ENCODE results near the gene TMEM26. TPM values are rescaled to one million over a fixed set of nuclear protein-coding genes. Genes with fewer than 3 reads are reported as not detected.

TMEM26 gene
- total and polyA plus RNA-seq, 9 of the 15 experiments (the other 6 are each of a cell fraction or from before 2014, with no cell fraction given) = not detected

DNA sequence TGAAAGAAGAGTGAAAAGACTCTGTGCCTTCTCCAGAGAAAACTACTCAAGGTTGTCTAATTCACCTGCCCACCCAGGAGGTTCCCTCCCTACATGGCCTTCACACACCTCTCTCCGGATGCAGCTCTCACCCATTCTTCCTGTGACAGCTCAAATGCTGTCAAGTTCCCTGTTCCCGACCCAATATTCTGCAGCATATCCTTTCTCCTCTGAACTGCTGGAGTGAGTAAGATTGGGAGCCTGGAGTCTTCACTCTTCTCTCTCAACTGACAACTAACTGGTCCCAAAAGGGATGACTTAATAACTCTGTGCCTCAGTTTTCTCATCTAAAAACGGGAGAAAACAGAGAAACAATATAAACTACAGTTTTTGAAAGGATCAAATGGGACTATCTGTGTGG lies 5.1 kb downstream of the TMEM26 start:
- no peaks in the 10 kb centered on the region for H3K36me3 ChIP-seq (ENCODE audit: control insufficient read depth, insufficient read depth, low read length)
- CTCF ChIA-PET (ENCODE audit: low intra/inter-chr PET ratio) = no interaction called here
- intact Hi-C loops (cut with micrococcal nuclease) = no loop called here
- WGBS (ENCODE audit: insufficient coverage, low coverage, missing lambda C conversion rate) = 2% methylated on average over 3 of the region's 3 CpGs
- H3K4me3 ChIP-seq = no peak overlapping the region
- H3K9me3 ChIP-seq (replicated peaks; ENCODE audit: control insufficient read depth, insufficient read depth, low read depth, low read length) = no peaks in the 10 kb centered on the region
- peak; percentile 44 for ATAC-seq
- no peak overlapping the region for H3K27ac ChIP-seq (ENCODE audit: extremely low read depth, low read depth, low read length)
- POLR2A ChIA-PET = no interaction called here
- H3K4me2 ChIP-seq (ENCODE audit: insufficient read depth, low read length) = no peak overlapping the region
- no peak for DNase-seq (ENCODE audit: extremely low read depth in 1 of 4, low spot score in 3 of 4)
- TF ChIP-seq NR2F6 (CRISPR knock-in tag; IDR thresholded peaks at IDR 0.05) (no peak), SREBF1 (IDR thresholded peaks at IDR 0.05; ENCODE audit: borderline replicate concordance, low read depth, low read length) (no peak), KLF10 (CRISPR knock-in tag; IDR thresholded peaks at IDR 0.05) (no peak), BHLHE40 (IDR thresholded peaks at IDR 0.05; ENCODE audit: low read length) (no peak), RUNX1 (IDR thresholded peaks at IDR 0.05; ENCODE audit: low read depth) (no peak), ZNF274 (IDR thresholded peaks at IDR 0.05; ENCODE audit: borderline replicate concordance, low read depth, low read length) (no peak), ZNF696 (CRISPR knock-in tag; conservative IDR thresholded peaks at IDR 0.05) (no peak), ZSCAN29 (IDR thresholded peaks at IDR 0.05) (no peak)
- TF ChIP-seq, protein P1, sequence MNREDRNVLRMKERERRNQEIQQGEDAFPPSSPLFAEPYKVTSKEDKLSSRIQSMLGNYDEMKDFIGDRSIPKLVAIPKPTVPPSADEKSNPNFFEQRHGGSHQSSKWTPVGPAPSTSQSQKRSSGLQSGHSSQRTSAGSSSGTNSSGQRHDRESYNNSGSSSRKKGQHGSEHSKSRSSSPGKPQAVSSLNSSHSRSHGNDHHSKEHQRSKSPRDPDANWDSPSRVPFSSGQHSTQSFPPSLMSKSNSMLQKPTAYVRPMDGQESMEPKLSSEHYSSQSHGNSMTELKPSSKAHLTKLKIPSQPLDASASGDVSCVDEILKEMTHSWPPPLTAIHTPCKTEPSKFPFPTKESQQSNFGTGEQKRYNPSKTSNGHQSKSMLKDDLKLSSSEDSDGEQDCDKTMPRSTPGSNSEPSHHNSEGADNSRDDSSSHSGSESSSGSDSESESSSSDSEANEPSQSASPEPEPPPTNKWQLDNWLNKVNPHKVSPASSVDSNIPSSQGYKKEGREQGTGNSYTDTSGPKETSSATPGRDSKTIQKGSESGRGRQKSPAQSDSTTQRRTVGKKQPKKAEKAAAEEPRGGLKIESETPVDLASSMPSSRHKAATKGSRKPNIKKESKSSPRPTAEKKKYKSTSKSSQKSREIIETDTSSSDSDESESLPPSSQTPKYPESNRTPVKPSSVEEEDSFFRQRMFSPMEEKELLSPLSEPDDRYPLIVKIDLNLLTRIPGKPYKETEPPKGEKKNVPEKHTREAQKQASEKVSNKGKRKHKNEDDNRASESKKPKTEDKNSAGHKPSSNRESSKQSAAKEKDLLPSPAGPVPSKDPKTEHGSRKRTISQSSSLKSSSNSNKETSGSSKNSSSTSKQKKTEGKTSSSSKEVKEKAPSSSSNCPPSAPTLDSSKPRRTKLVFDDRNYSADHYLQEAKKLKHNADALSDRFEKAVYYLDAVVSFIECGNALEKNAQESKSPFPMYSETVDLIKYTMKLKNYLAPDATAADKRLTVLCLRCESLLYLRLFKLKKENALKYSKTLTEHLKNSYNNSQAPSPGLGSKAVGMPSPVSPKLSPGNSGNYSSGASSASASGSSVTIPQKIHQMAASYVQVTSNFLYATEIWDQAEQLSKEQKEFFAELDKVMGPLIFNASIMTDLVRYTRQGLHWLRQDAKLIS (CRISPR knock-in tag; IDR thresholded peaks at IDR 0.05) = no peak
- TF ChIP-seq, protein P2, sequence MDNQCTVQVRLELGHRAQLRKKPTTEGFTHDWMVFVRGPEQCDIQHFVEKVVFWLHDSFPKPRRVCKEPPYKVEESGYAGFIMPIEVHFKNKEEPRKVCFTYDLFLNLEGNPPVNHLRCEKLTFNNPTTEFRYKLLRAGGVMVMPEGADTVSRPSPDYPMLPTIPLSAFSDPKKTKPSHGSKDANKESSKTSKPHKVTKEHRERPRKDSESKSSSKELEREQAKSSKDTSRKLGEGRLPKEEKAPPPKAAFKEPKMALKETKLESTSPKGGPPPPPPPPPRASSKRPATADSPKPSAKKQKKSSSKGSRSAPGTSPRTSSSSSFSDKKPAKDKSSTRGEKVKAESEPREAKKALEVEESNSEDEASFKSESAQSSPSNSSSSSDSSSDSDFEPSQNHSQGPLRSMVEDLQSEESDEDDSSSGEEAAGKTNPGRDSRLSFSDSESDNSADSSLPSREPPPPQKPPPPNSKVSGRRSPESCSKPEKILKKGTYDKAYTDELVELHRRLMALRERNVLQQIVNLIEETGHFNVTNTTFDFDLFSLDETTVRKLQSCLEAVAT (IDR thresholded peaks at IDR 0.05) = no peak
- no peak overlapping the region for H3K9ac ChIP-seq (ENCODE audit: insufficient read depth in 1 of 2, low read depth in 2 of 2, low read length in 2 of 2)
- H3K4me1 ChIP-seq (replicated peaks in 1 of 2; ENCODE audit: control insufficient read depth in 2 of 2, insufficient read depth in 2 of 2, low read length in 2 of 2) = peaks cover 0 to 5% of the 10 kb centered on the region in 2 experiments; a peak in 1 of 5 replicates
- no peak overlapping the region for H2AFZ ChIP-seq (ENCODE audit: low read depth, low read length)
- H4K20me1 ChIP-seq (replicated peaks; ENCODE audit: control insufficient read depth, insufficient read depth, low read length) = no peaks in the 10 kb centered on the region
- BruUV-seq (replicated peaks) = no TSS peak
- no peaks in the 10 kb centered on the region for H3K79me2 ChIP-seq (ENCODE audit: control insufficient read depth, insufficient read depth, low read length)
- FAIRE-seq = no peak
- peaks cover 0 to 11% of the 10 kb centered on the region in 2 experiments; a peak in 2 of 5 replicates for H3K27me3 ChIP-seq (ENCODE audit: control insufficient read depth in 2 of 2, insufficient read depth in 2 of 2, low read length in 2 of 2)
- no peaks in the 10 kb centered on the region for H3K9me1 ChIP-seq (ENCODE audit: control insufficient read depth, insufficient read depth, low read length)
- in situ Hi-C loops (cut with MboI) = no loop called here
